Uterus (tissue), 4 donors: ENCODE data around the gene PDE4DIP. TPM values are rescaled to one million over a fixed set of nuclear protein-coding genes. Genes with fewer than 3 reads are reported as not detected.
"Not testable (repeated sequence)": the region's sequence is repeated elsewhere in the genome, so short reads cannot be mapped to it uniquely, and the experiment has no call there.

Experiments used
- DNase-seq, 2 donors: peaks; one replicate each; pipeline ENCODE4 v3.0.0-alpha.2; 2019 to 2020
- H3K27ac ChIP-seq, 2 donors: fragments of 200-600 bp; sonication (generic); 1 replicate in 1 of 2; 2 replicates in 1 of 2; pipeline ENCODE4 v1.5.1; 2016 to 2018
- H3K27me3 ChIP-seq, 2 donors: fragments of 200-600 bp; sonication (generic); one replicate each; pipeline ENCODE4 v1.5.1; 2018 to 2019; ENCODE audit warnings: control low read depth in 1 of 2
- H3K36me3 ChIP-seq, 2 donors: fragments of 200-600 bp; sonication (generic); one replicate each; pipeline ENCODE4 v1.5.1; 2019; ENCODE audit warnings: control low read depth in 1 of 2
- H3K4me1 ChIP-seq, 2 donors: fragments of 200-600 bp; sonication (generic); one replicate each; pipeline ENCODE4 v1.5.1; 2018 to 2019; ENCODE audit warnings: control low read depth in 1 of 2
- H3K4me3 ChIP-seq, 2 donors: fragments of 200-600 bp; sonication (generic); 1 replicate in 1 of 2; 2 replicates in 1 of 2; pipeline ENCODE4 v1.5.1; 2018 to 2019; ENCODE audit warnings: mild to moderate bottlenecking in 1 of 2
- H3K9me3 ChIP-seq, 2 donors: fragments of 200-600 bp; sonication (generic); one replicate each; pipeline ENCODE4 v1.5.1; 2019; ENCODE audit warnings: control low read depth in 1 of 2
- intact Hi-C: fragments of 100-400 bp; cut with DNase I; formaldehyde crosslinking; loops from one replicate; pipeline ENCODE4 v1.15.1; 2023; ENCODE audit warnings: low total_unique reads
- total RNA-seq, 4 donors: library from RNA; depleted of rRNA in 3 of 4; stranded (reverse); fragments of >200 nt in 3 of 4; gene quantifications; one replicate each; pipeline versions ENCODE4 v1.1.0 to v1.2.4, GENCODE V29; 2014 to 2023
- donor health status: DM: yes; HTN: yes; CAD: no.

PDE4DIP gene
- total RNA-seq, 4 donors from 2014 or later, result 24.6 to 61.9 (median 55.6) TPM

DNA sequence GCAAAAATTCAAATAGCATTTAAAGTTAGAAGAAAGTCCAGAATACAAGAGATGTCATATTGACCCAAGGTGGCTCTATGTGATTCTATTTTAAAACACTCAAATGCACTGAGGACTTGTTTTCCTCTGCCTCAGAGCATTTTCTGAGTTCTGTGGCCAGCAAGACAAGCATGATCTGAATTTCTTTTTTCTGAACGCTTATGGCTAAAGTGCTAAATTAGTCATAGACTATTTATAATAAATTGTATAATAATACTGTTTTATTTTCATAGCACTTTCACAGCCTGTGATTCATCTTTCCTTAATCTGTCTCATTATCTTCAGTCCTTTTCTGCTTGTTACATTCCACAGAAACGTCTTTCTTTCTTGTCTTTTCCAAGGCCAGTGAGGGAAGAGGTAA, 7.5 kb downstream of the PDE4DIP start:
- H3K9me3 ChIP-seq, result not testable (repeated sequence)

DNA sequence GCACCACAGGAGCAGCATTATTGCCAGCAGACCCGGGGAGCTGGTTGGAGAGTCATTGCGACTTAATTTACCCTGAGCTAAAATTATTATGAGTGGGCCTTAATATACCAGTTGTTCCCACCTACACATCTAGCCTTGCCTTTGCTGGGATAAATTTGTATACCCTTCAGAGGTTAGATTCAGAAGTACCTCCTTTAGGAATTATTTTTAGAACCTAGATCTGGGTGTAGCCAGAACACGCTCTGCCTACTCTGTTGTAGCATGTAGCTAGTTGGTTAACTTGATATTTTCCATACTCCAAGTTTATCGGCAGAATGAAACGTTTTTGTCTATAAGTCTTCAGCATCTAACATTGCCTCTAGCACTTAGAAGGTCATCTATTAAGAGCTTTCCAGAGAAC, 9.1 kb downstream of the PDE4DIP start:
- H3K27me3 ChIP-seq, DNase-seq, H3K9me3 ChIP-seq, intact Hi-C loops, H3K4me3 ChIP-seq, H3K4me1 ChIP-seq, H3K36me3 ChIP-seq, H3K27ac ChIP-seq: not testable (repeated sequence)

More for the DNA sequence above, 7.5 kb downstream of the PDE4DIP start:
- H3K27ac ChIP-seq, DNase-seq, H3K27me3 ChIP-seq, intact Hi-C loops, H3K4me3 ChIP-seq, H3K4me1 ChIP-seq, H3K36me3 ChIP-seq: not testable (repeated sequence)

DNA sequence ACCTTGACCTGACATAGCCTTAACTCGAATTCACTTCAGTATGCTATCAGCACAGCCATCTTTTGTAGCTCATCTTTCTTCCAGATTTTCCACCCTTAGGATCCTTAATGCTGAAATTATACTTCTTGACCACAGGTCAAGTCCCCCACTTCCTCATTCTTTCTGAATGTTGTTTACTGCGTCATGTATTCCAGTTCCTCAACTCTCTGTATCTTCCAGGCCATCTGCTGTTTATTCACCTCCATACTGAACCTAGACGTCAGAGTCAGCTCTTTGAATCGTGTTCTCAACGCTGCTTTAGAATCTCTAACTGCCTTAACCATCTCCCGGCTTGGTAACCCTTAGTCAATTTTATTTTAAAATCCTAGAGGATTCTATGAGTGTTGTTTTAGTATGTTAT, 9.8 kb downstream of the PDE4DIP start:
- H3K9me3 ChIP-seq, H3K27ac ChIP-seq, H3K36me3 ChIP-seq, H3K4me3 ChIP-seq, DNase-seq, intact Hi-C loops, H3K27me3 ChIP-seq, H3K4me1 ChIP-seq: not testable (repeated sequence)

DNA sequence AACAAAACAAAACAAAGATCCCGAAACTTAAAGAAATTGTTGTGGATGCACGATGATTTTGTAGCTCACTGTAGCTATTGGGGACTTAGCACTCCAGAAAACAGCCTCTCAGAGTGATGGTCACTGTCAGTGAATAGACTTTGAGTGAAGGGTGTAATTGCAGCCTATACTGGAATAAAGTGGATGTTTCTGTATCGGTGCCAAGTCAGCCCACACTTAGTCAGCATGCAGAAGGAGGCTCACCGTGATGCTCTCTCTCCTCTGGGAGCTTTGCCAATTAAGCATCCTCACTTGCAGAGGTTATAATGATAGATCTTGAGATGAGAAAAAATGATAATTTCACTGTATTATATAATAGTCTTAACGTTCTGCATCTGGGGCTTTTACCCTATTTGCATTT, 11.1 kb downstream of the PDE4DIP start:
- H3K4me3 ChIP-seq, H3K9me3 ChIP-seq, DNase-seq, intact Hi-C loops, H3K36me3 ChIP-seq, H3K27me3 ChIP-seq, H3K4me1 ChIP-seq, H3K27ac ChIP-seq: not testable (repeated sequence)

DNA sequence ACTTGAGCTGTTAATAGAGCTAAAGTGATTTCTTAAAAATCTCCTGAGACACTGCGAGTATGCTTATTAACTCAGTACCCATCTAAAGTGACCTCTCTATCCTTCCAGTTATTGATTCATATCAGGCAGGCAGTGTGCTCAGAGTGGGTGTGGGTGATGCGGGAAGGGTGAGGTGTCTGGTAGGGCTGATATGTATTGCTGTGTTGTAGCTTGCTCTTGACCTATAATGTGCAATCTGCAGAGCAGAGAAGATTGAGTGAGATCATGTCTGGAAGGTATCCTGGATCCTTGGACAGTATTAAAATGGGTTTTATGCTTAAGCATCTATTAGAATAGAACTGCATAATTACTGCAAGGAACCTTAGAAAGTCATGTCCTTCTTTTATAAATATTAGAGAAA, 15.8 kb downstream of the PDE4DIP start:
- H3K4me1 ChIP-seq, intact Hi-C loops, H3K36me3 ChIP-seq, H3K9me3 ChIP-seq, H3K4me3 ChIP-seq, H3K27me3 ChIP-seq, H3K27ac ChIP-seq, DNase-seq: not testable (repeated sequence)

DNA sequence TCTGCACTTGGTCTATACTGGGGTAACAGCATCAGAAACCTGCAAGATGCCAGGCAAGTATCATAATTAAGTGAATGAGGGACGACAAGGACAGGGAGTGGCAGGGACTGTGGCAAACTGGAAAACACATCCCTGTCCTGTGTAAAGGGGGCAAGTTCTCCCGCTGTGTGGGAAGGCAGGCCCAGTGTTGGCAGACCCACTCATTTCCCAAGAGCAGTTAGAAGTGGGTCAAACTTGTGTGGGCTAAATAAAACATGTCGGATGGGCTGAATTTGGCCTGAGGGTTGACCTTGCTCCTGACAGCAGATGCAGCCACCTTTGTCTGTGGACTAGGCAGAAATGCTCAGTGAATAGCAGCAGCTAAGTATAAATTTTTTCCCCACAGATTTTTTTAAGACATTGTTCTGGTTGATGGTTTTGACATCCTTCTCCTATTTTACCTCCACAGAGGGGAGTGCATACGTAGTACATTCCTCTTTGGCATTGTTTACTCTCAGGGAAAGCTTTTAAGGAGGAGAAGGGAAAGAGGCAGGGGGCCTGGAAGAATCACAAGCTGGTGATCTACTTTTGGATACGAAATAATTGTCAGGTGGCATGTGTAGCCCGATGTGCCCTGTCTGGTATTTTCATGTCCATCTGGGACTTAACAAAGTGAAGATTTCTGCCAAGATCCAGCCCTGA, 16.5 kb downstream of the PDE4DIP start:
- H3K4me1 ChIP-seq, H3K36me3 ChIP-seq, DNase-seq, H3K4me3 ChIP-seq, intact Hi-C loops, H3K27ac ChIP-seq, H3K9me3 ChIP-seq, H3K27me3 ChIP-seq: not testable (repeated sequence)

DNA sequence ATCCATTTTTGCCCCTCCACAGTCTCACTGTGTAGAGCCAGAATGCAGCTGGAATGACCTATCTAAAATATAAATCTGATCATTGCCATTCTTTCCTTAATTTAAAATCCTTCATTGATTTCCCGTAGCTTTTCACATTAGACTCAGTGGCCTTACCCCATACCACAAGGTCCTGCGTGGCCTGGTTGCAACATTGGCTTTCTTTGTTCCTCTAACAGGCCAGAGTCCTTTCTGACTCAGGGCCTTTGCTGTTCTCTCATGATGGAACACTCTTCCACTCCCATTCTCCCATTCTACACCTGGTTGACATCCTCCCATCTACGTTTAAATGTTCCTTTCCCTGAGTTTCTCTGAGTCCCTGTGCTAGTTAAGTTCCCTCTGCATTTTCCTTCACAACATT, 18.4 kb downstream of the PDE4DIP start:
- H3K4me3 ChIP-seq, H3K36me3 ChIP-seq, H3K27me3 ChIP-seq, H3K4me1 ChIP-seq, H3K9me3 ChIP-seq, DNase-seq, H3K27ac ChIP-seq, intact Hi-C loops: not testable (repeated sequence)

DNA sequence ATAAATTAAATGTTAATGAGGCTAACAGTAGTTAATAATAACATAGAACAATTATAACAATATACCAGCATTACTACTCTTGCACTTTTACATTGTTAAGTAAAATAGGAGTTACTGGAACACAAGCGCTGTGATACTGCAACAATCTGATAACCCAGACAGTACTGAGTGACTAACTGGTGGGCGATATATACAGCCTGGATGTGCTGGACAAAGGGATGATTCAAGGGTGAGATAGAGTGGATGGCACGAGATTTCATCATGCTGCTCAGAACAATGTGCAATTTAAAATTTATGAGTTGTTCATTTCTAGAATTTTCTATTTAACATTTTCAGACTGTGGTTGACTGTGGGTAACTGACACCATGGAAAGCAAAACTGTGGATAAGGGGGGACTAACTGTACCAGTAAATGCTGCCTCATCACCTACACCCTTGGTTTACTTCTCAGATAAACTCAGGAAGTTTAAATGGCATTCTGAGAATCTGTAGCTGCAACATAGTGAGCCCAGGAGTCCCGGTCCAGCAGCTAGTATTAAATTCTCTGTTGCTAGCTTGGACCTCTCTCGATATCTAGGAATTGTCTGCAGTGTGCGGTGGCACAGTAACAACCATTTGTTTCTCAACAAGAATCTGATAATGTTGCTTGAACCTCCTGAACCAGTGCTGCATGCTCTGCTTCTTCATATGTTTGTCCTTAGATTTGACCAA, 24.9 kb downstream of the PDE4DIP start:
- intact Hi-C loops, H3K27me3 ChIP-seq, H3K4me3 ChIP-seq, DNase-seq, H3K4me1 ChIP-seq, H3K9me3 ChIP-seq, H3K36me3 ChIP-seq, H3K27ac ChIP-seq: not testable (repeated sequence)

DNA sequence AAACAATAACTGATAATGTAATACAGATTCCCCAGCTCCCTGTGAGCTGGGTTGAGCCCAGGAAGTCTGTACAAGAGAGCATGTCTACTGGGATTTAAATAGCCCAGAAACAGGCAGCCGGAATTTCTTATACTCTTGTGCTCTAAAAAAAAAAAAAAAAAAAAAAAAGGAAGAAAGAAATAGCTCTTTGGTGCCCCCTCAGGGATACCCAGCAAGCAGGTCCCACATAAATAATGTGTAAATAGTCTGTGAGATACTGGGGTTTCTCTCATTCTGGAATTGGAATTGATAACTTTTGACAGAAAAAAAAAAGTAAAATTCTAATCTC, 25.4 kb downstream of the PDE4DIP start:
- H3K27ac ChIP-seq, H3K4me1 ChIP-seq, H3K9me3 ChIP-seq, intact Hi-C loops, H3K36me3 ChIP-seq, H3K4me3 ChIP-seq, DNase-seq, H3K27me3 ChIP-seq: not testable (repeated sequence)

DNA sequence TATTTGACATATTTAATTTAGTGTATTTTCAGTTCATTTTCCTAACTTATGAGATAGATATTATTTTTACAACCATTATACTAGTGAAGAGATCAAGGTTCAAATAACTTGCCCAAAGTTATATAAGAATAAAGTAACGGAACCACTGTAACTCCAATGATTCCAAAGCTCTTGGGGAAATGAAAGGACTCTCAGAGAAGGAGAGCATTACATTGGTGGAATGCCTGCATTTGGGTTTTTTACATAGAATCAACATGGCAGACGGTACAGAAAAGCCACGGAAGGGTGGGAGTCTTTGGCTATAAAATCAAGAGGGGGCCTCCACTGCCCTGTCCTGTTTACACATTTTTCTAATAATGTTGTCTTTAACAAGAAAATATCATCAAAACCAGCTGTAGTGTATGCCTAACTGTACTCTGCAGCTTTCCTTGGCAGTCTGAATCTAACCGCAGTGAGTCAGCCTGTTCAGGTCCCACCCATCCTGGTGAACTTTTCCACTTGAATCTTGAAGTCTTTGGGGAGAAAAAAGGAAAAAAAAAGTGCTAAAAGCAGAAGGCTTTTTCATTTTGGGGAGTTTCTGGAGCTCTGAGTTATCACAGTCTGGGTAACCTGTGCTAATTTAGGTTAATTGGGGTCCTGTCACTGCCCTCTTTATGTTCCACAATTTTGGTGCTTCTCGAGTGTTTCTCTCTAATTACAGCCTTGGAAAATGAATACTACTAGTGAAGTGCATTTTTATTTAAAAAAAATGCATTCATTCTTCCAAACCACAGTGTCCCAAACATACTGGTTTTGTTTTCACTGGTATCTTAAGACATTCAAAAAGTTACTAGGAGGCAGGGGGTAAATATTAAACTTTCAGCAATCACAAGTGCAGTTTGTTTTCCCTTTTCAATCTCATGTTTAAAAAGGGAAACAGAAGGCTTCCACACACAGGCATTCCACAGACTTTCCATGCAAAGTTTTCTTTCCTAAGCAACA, 30.5 kb downstream of the PDE4DIP start:
- intact Hi-C loops, H3K27ac ChIP-seq, H3K27me3 ChIP-seq, H3K36me3 ChIP-seq, H3K4me3 ChIP-seq, H3K9me3 ChIP-seq, DNase-seq, H3K4me1 ChIP-seq: not testable (repeated sequence)

DNA sequence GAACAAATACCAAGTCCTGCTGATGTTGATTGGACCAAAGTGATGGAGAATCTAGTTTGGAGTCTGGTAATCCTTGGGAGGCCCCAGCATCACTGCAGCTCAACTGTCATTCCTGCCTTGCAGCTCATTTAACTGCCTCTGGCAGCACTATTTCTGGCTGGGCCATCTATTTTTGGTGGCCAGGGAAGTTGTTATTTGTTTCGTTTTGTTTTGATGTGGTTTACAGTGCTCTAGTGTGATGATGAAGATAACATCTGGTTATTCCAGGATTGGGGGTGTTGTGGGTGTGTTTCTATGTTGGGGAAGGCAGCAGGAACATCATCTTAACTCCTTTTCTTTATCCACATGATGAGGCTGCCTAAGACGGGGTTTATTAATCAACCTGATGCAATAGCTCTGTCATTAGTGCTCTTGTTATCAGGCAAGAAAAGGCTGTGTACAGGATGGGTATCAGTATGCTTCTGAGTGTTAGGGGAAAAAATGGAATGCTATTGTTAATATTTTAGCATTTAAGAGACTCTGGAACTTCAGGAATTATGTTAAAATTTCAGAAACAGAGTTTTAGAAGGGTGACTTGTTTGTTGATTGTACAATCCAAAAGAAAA, 35.7 kb downstream of the PDE4DIP start:
- H3K27ac ChIP-seq, H3K4me3 ChIP-seq, H3K4me1 ChIP-seq, H3K27me3 ChIP-seq, DNase-seq, H3K9me3 ChIP-seq, intact Hi-C loops, H3K36me3 ChIP-seq: not testable (repeated sequence)

DNA sequence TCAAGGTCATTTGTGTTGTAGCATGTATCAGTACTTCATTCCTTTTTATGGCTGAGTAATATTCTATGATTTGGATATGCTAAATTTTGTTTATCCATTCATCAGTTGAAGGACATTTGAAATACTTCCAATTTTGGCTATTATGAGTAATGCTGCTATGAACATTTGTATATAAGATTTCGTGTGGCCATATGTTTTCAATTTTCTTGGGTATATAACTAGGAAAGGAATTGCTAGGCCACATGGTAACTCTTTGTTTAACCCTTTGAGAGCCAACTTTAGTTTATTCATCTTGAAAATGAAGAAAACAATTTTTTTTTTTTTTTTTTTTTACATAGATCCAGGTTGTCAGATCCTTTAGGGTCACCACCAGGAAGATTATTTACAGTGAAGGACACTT, 37.0 kb downstream of the PDE4DIP start:
- intact Hi-C loops, H3K27me3 ChIP-seq, H3K4me3 ChIP-seq, H3K9me3 ChIP-seq, H3K4me1 ChIP-seq, DNase-seq, H3K27ac ChIP-seq, H3K36me3 ChIP-seq: not testable (repeated sequence)

DNA sequence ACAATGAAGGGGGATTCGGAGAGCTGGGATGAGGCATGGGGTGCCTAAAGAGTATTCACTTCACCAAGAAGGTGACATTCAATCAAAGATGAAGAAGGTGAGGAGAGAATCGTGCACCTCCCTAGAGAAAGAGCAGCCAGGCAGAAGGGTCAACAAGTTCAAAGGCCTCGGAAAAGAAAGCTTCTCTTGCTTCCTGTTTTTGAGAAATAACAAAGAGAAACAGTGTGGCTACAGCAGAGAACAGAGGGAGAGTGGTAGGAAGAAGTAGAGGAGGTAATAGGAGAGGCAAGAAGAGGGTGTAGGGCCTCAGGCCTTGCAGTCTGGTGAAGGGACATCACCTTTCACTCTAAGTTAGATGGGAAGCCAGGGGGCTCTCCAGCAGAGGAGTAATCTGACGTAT, 41.0 kb downstream of the PDE4DIP start:
- DNase-seq, H3K27ac ChIP-seq, H3K36me3 ChIP-seq, H3K4me3 ChIP-seq, H3K4me1 ChIP-seq, H3K27me3 ChIP-seq, H3K9me3 ChIP-seq, intact Hi-C loops: not testable (repeated sequence)
